HCT116 (cell line): ENCODE data around the gene CIART. TPM values are rescaled to one million over a fixed set of nuclear protein-coding genes. Genes with fewer than 3 reads are reported as not detected.

Experiments
- ATAC-seq: fragments of 200-7000 bp; cut with Tn5 transposase; 2 replicates; pipeline ENCODE4 v1.9.1; 2020; ENCODE audit warnings: mild to moderate bottlenecking, moderate library complexity
- BruUV-seq: library from RNA; stranded (reverse); fragments of 400-500 nt; replicated peaks from 2 replicates; lab custom pipeline; 2021; lab: Mats Ljungman, UMichigan
- CTCF ChIA-PET: fragments of 300-600 bp; sonication (Branson Sonifier 250); formaldehyde crosslinking; loops from one replicate; lab custom pipeline; 2021; ENCODE audit warnings: antibody characterized with exemption; lab: Charles Lee
- POLR2A ChIA-PET: fragments of 300-600, 350-600 bp; sonication (Branson Sonifier 250); formaldehyde crosslinking; loops from one replicate; lab custom pipeline; 2021; ENCODE audit warnings: antibody characterized with exemption; lab: Charles Lee
- RAD21 ChIA-PET, 2 experiments: fragments of 300-600 bp; sonication (Branson Sonifier 250); formaldehyde crosslinking; loops; one replicate each; lab custom pipeline; 2023; ENCODE audit warnings: low total read pairs in 2 of 2; ENCODE audit not compliant: uncharacterized antibody in 2 of 2, unreplicated experiment in 2 of 2, low non-redundant PET in 1 of 2; lab: Charles Lee
- DNase-seq: peaks from one replicate; pipeline ENCODE4 v3.0.0-alpha.2; 2010; ENCODE audit warnings: low read depth, low spot score
- H2AFZ ChIP-seq: fragments of 200-600 bp; shearing (Covaris generic), sonication (generic); 2 replicates; pipeline ENCODE4 v1.6.1; 2017; ENCODE audit warnings: low read depth, mixed run types, mixed read lengths, antibody characterized with exemption, low read length; ENCODE audit not compliant: poor library complexity, severe bottlenecking
- H3K27ac ChIP-seq: 2 replicates; pipeline ENCODE4 v1.5.1; 2012; ENCODE audit warnings: low read depth, low read length
- H3K27me3 ChIP-seq: fragments of 200-600 bp; sonication (generic); 2 replicates; pipeline ENCODE4 v1.6.1; 2016; ENCODE audit warnings: mixed run types, low read length, mixed read lengths; ENCODE audit not compliant: insufficient read depth
- H3K36me3 ChIP-seq, 2 experiments: fragments of 200-500 bp in 1 of 2; fragments of 200-600 bp in 1 of 2; sonication (Bioruptor generic) in 1 of 2; sonication (generic) in 1 of 2; 2 replicates each; pipeline versions ENCODE4 v1.5.1 to v1.6.1; 2014 to 2016; ENCODE audit warnings: low read length in 2 of 2, inconsistent platforms in 1 of 2, mixed read lengths in 1 of 2, mixed run types in 1 of 2; ENCODE audit not compliant: insufficient read depth in 2 of 2, control insufficient read depth in 1 of 2
- H3K4me1 ChIP-seq, 2 experiments: fragments of 200-600 bp in 1 of 2; sonication (generic) in 1 of 2; 2 replicates each; pipeline versions ENCODE4 v1.5.1 to v1.6.1; 2012 to 2017; ENCODE audit warnings: low read length in 2 of 2, inconsistent platforms in 1 of 2, mild to moderate bottlenecking in 1 of 2, mixed read lengths in 1 of 2, mixed run types in 1 of 2, moderate library complexity in 1 of 2; ENCODE audit not compliant: insufficient read depth in 2 of 2, control insufficient read depth in 1 of 2
- H3K4me2 ChIP-seq: fragments of 200-600 bp; sonication (generic); 2 replicates; pipeline ENCODE4 v1.6.1; 2017; ENCODE audit warnings: mixed run types, low read length, mixed read lengths
- H3K4me3 ChIP-seq, 2 experiments: fragments of 200-600 bp in 1 of 2; sonication (generic) in 1 of 2; replicated peaks in 1 of 2; 2 replicates each; pipeline ENCODE4 v1.5.1; 2011 to 2016; ENCODE audit warnings: low read length in 2 of 2, control low read depth in 1 of 2, low read depth in 1 of 2, mild to moderate bottlenecking in 1 of 2, mixed read lengths in 1 of 2, mixed run types in 1 of 2
- H3K79me2 ChIP-seq: fragments of 200-600 bp; sonication (generic); 2 replicates; pipeline ENCODE4 v1.6.1; 2017; ENCODE audit warnings: mild to moderate bottlenecking, mixed run types, low read length, moderate library complexity, mixed read lengths; ENCODE audit not compliant: insufficient read depth
- H3K9ac ChIP-seq: fragments of 200-600 bp; sonication (generic); 2 replicates; pipeline ENCODE4 v1.6.1; 2016; ENCODE audit warnings: low read length, mixed read lengths
- H3K9me2 ChIP-seq: fragments of 200-600 bp; sonication (generic), shearing (Covaris generic); 2 replicates; pipeline ENCODE4 v1.6.1; 2017; ENCODE audit warnings: mixed run types, mild to moderate bottlenecking, moderate library complexity; ENCODE audit not compliant: insufficient read depth
- H3K9me3 ChIP-seq, 2 experiments: fragments of 200-500 bp in 1 of 2; fragments of 200-600 bp in 1 of 2; sonication (Bioruptor generic) in 1 of 2; sonication (generic) in 1 of 2; 2 replicates each; pipeline ENCODE4 v1.6.1; 2014 to 2017; ENCODE audit warnings: low read length in 2 of 2, mixed read lengths in 2 of 2, inconsistent platforms in 1 of 2, low read depth in 1 of 2, mild to moderate bottlenecking in 1 of 2, mixed run types in 1 of 2, moderate library complexity in 1 of 2; ENCODE audit not compliant: control insufficient read depth in 1 of 2, insufficient read depth in 1 of 2
- H4K20me1 ChIP-seq: fragments of 200-600 bp; sonication (generic), shearing (Covaris generic); 2 replicates; pipeline ENCODE4 v1.6.1; 2017; ENCODE audit warnings: mixed run types, mild to moderate bottlenecking, moderate library complexity; ENCODE audit not compliant: insufficient read depth
- CBX3 ChIP-seq: IDR thresholded peaks from 2 replicates; pipeline ENCODE4 v1.6.1; 2012; ENCODE audit warnings: low read depth
- EZH2phosphoT487 ChIP-seq: fragments of 200-600 bp; IDR thresholded peaks from 2 replicates; pipeline ENCODE4 v1.6.1; 2018; ENCODE audit warnings: antibody characterized with exemption, borderline replicate concordance
- JUND ChIP-seq: IDR thresholded peaks from 2 replicates; pipeline ENCODE4 v1.6.1; 2012
- POLR2AphosphoS5 ChIP-seq: IDR thresholded peaks from 2 replicates; pipeline ENCODE4 v1.6.1; 2011; ENCODE audit warnings: mild to moderate bottlenecking, low read depth, low read length, moderate library complexity
- SP1 ChIP-seq: IDR thresholded peaks from 2 replicates; pipeline ENCODE4 v1.6.1; 2012; ENCODE audit warnings: low read depth
- YY1 ChIP-seq: IDR thresholded peaks from 2 replicates; pipeline ENCODE4 v1.6.1; 2011; ENCODE audit warnings: low read length, low read depth, moderate library complexity, mild to moderate bottlenecking; ENCODE audit not compliant: insufficient replicate concordance; ENCODE audit errors: extremely low read depth
- ZFX ChIP-seq: fragments of 450-650 bp; IDR thresholded peaks from 2 replicates; pipeline ENCODE4 v1.6.1; 2017
- ZNF274 ChIP-seq: fragments of 200-500 bp; sonication (Bioruptor generic); IDR thresholded peaks from 2 replicates; pipeline ENCODE4 v1.6.1; 2014; ENCODE audit warnings: mild to moderate bottlenecking, low read depth, low read length, inconsistent platforms
- intact Hi-C: fragments of 100-400 bp; cut with micrococcal nuclease; formaldehyde crosslinking; loops from 2 replicates; pipeline ENCODE4 v1.10.0; 2022
- total RNA-seq: library from RNA; stranded (reverse); gene quantifications from one replicate; pipeline ENCODE4 v1.2.1, GENCODE V29; 2021; ENCODE audit not compliant: unreplicated experiment
- TF ChIP-seq, protein P1 (sequence below), 3 experiments: fragments of 200-600 bp in 1 of 3; sonication (generic) in 1 of 3; IDR thresholded peaks in 2 of 3; conservative IDR thresholded peaks in 1 of 3; 2 replicates each; pipeline ENCODE4 v1.5.1; 2012 to 2017; ENCODE audit warnings: low read depth in 2 of 3, low read length in 2 of 3, antibody characterized with exemption in 1 of 3, borderline replicate concordance in 1 of 3, control low read depth in 1 of 3, mild to moderate bottlenecking in 1 of 3, mixed read lengths in 1 of 3, mixed run types in 1 of 3, moderate library complexity in 1 of 3; ENCODE audit not compliant: insufficient read depth in 1 of 3
- TF ChIP-seq, protein P2 (sequence below): IDR thresholded peaks from 2 replicates; pipeline ENCODE4 v1.6.1; 2012
- TF ChIP-seq, protein P3 (sequence below): IDR thresholded peaks from 2 replicates; pipeline ENCODE4 v1.6.1; 2012; ENCODE audit warnings: low read depth
- TF ChIP-seq, protein P4 (sequence below): IDR thresholded peaks from 2 replicates; pipeline ENCODE4 v1.6.1; 2012

CIART gene
- total RNA-seq, 1 experiment from 2014 or later: 0.22 TPM

DNA sequence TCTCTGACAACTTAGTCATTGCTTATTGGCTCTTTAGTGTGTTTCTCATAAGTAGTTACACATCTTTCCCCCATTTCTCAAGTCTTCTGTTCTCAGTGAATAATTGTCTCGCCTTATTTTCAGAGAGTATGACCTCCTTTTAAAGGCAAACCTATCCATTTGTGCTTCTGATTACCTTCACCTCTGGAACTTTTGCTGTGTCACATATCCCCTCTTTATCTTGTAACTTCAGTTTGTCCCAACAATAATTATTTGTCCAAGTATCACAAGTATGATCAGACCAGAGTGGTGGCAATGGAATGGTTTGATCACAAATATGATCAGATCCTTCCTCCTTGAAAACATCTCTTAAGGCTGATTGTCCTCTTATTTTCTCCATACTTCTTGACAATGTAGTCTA, 6.0 kb downstream of the CIART start:
- no peaks in the 10 kb centered on the region for H3K79me2 ChIP-seq
- no peak for TF ChIP-seq SP1
- no peak for TF ChIP-seq POLR2AphosphoS5
- TF ChIP-seq YY1: no peak
- TF ChIP-seq, protein P1, sequence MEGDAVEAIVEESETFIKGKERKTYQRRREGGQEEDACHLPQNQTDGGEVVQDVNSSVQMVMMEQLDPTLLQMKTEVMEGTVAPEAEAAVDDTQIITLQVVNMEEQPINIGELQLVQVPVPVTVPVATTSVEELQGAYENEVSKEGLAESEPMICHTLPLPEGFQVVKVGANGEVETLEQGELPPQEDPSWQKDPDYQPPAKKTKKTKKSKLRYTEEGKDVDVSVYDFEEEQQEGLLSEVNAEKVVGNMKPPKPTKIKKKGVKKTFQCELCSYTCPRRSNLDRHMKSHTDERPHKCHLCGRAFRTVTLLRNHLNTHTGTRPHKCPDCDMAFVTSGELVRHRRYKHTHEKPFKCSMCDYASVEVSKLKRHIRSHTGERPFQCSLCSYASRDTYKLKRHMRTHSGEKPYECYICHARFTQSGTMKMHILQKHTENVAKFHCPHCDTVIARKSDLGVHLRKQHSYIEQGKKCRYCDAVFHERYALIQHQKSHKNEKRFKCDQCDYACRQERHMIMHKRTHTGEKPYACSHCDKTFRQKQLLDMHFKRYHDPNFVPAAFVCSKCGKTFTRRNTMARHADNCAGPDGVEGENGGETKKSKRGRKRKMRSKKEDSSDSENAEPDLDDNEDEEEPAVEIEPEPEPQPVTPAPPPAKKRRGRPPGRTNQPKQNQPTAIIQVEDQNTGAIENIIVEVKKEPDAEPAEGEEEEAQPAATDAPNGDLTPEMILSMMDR (IDR thresholded peaks at IDR 0.05 in 2 of 3, conservative IDR thresholded peaks at IDR 0.05 in 1 of 3; ENCODE audit: borderline replicate concordance in 1 of 3, insufficient read depth in 1 of 3, low read depth in 2 of 3, low read length in 2 of 3): no peak
- TF ChIP-seq, protein P2, sequence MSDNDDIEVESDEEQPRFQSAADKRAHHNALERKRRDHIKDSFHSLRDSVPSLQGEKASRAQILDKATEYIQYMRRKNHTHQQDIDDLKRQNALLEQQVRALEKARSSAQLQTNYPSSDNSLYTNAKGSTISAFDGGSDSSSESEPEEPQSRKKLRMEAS: no peak
- TF ChIP-seq JUND: no peak
- TF ChIP-seq ZFX: no peak
- TF ChIP-seq EZH2phosphoT487: no peak
- TF ChIP-seq, protein P3, sequence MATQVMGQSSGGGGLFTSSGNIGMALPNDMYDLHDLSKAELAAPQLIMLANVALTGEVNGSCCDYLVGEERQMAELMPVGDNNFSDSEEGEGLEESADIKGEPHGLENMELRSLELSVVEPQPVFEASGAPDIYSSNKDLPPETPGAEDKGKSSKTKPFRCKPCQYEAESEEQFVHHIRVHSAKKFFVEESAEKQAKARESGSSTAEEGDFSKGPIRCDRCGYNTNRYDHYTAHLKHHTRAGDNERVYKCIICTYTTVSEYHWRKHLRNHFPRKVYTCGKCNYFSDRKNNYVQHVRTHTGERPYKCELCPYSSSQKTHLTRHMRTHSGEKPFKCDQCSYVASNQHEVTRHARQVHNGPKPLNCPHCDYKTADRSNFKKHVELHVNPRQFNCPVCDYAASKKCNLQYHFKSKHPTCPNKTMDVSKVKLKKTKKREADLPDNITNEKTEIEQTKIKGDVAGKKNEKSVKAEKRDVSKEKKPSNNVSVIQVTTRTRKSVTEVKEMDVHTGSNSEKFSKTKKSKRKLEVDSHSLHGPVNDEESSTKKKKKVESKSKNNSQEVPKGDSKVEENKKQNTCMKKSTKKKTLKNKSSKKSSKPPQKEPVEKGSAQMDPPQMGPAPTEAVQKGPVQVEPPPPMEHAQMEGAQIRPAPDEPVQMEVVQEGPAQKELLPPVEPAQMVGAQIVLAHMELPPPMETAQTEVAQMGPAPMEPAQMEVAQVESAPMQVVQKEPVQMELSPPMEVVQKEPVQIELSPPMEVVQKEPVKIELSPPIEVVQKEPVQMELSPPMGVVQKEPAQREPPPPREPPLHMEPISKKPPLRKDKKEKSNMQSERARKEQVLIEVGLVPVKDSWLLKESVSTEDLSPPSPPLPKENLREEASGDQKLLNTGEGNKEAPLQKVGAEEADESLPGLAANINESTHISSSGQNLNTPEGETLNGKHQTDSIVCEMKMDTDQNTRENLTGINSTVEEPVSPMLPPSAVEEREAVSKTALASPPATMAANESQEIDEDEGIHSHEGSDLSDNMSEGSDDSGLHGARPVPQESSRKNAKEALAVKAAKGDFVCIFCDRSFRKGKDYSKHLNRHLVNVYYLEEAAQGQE: no peak
- TF ChIP-seq ZNF274: no peak
- TF ChIP-seq, protein P4, sequence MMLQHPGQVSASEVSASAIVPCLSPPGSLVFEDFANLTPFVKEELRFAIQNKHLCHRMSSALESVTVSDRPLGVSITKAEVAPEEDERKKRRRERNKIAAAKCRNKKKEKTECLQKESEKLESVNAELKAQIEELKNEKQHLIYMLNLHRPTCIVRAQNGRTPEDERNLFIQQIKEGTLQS: no peak
- TF ChIP-seq CBX3: no peak
- DNase-seq (no peak), ATAC-seq (no peak)
- H3K9ac ChIP-seq: no peak overlapping the region
- H3K9me2 ChIP-seq: no peaks in the 10 kb centered on the region
- ChIA-PET CTCF (no interaction called here), POLR2A (no interaction called here), RAD21 (no interaction called here)
- H3K4me2 ChIP-seq: no peak overlapping the region
- no peaks in the 10 kb centered on the region for H3K9me3 ChIP-seq
- no peak overlapping the region for H3K27ac ChIP-seq
- no TSS peak for BruUV-seq
- no peak overlapping the region for H3K4me3 ChIP-seq
- intact Hi-C loops: no loop called here
- peaks cover 16% of the 10 kb centered on the region; the same call in 1 of the 2 replicates for H3K27me3 ChIP-seq
- H2AFZ ChIP-seq: no peak overlapping the region
- H4K20me1 ChIP-seq: no peaks in the 10 kb centered on the region
- peaks cover 3 to 6% of the 10 kb centered on the region in 2 experiments; a peak in 2 of 4 replicates for H3K4me1 ChIP-seq
- no peaks in the 10 kb centered on the region for H3K36me3 ChIP-seq
